Upper lobe of left lung (tissue), 4 donors: ENCODE results near the gene TMEM198.

Experiments
- CTCF ChIP-seq, 6 experiments: fragments of 450-650 bp in 4 of 6; fragments of 200-600 bp in 2 of 6; sonication (generic) in 2 of 6; IDR thresholded peaks; one replicate each; pipeline ENCODE4 v1.5.1; 2016 to 2019; ENCODE audit warnings: antibody characterized with exemption in 6 of 6
- EP300 ChIP-seq, 4 donors: sonication (generic); formaldehyde crosslinking; IDR thresholded peaks; one replicate each; pipeline ENCODE4 v1.5.1; 2017; ENCODE audit warnings: antibody characterized with exemption in 4 of 4, control low read depth in 2 of 4
- POLR2A ChIP-seq, 4 donors: fragments of 450-650 bp; IDR thresholded peaks; one replicate each; pipeline ENCODE4 v1.5.1; 2016 to 2017; ENCODE audit warnings: antibody characterized with exemption in 4 of 4, mild to moderate bottlenecking in 2 of 4
- POLR2AphosphoS5 ChIP-seq, 2 donors: sonication (generic); formaldehyde crosslinking; IDR thresholded peaks; one replicate each; pipeline ENCODE4 v1.5.1; 2017; ENCODE audit warnings: antibody characterized with exemption in 2 of 2

DNA sequence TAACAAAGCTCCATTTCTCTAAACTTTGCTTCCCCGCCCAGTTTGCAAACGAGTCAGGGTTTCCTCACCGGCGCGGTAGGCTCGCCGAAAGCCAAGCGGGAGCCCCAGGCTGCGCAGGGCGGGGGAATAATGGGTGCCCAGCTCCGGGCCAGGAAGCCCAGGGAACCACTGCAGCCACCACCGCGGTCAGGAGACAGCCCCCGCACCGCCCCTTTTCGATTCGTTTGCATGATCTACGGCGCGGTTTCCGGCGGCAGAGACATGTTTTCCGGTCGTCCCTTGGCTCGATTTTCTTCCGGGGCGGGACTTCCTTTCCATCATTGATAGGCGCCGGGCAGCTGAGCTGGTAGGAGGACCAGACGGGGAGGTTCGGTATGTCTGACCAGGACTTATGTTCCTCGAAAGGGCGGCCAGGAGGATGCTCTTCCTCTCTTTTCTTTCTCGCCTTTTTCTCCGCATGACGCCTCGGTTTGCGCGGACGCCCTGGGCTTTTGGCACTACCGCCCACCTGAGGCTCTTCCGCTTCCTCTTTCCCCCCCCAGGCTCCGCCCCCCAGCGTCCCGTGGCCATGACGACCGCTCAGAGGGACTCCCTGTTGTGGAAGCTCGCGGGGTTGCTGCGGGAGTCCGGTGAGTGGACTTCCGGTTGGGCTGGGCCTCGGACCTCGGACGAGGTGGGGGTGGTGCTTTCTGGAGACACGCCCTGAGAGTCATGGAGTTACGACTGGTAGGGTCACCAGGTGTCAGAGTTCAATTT lies 53.9 kb downstream of the TMEM198 start, which contains the start of gene STK11IP:
- peak; percentile 72 to 83 for TF ChIP-seq POLR2AphosphoS5 (IDR thresholded peaks at IDR 0.05)
- TF ChIP-seq CTCF (IDR thresholded peaks at IDR 0.05), result peak in 1 of 6 experiments; percentile 4
- TF ChIP-seq POLR2A (IDR thresholded peaks at IDR 0.05), result peak in 3 of 4 donors; percentile 70 to 90 (median 76)
- TF ChIP-seq EP300 (IDR thresholded peaks at IDR 0.05), result peak in 1 of 4 donors; percentile 41
